ACC112 (cell line): ENCODE data around the gene AUTS2.

Experiments used
- H2AFZ ChIP-seq: fragments of 200-600 bp; sonication (generic); one replicate; pipeline ENCODE4 v1.6.0; 2017; ENCODE audit warnings: antibody characterized with exemption, low read length; ENCODE audit not compliant: unreplicated experiment
- H3K27ac ChIP-seq: fragments of 200-600 bp; sonication (generic); 2 replicates; pipeline ENCODE4 v1.5.1; 2014; ENCODE audit warnings: low read depth, mild to moderate bottlenecking, antibody characterized with exemption, low read length, moderate library complexity
- H3K27me3 ChIP-seq: fragments of 200-600 bp; sonication (generic); 2 replicates; pipeline ENCODE4 v1.6.1; 2014; ENCODE audit warnings: mild to moderate bottlenecking, antibody characterized with exemption, low read length, moderate library complexity, mixed read lengths; ENCODE audit not compliant: insufficient read depth
- H3K36me3 ChIP-seq: fragments of 200-600 bp; sonication (generic); 2 replicates; pipeline ENCODE4 v1.6.1; 2016; ENCODE audit warnings: mild to moderate bottlenecking, antibody characterized with exemption, low read length, moderate library complexity, mixed read lengths; ENCODE audit not compliant: insufficient read depth
- H3K4me1 ChIP-seq: fragments of 200-600 bp; sonication (generic); one replicate; pipeline ENCODE4 v1.6.1; 2016; ENCODE audit warnings: low read length, mixed read lengths; ENCODE audit not compliant: insufficient read depth, unreplicated experiment, control insufficient read depth
- H3K4me3 ChIP-seq: fragments of 200-600 bp; sonication (generic); 2 replicates; pipeline ENCODE4 v1.5.1; 2014; ENCODE audit warnings: mild to moderate bottlenecking, low read depth, low read length
- H3K79me2 ChIP-seq: fragments of 200-600 bp; sonication (generic); one replicate; pipeline ENCODE4 v1.6.0; 2016; ENCODE audit warnings: low read length; ENCODE audit not compliant: control insufficient read depth, unreplicated experiment, insufficient read depth

AUTS2 gene

DNA sequence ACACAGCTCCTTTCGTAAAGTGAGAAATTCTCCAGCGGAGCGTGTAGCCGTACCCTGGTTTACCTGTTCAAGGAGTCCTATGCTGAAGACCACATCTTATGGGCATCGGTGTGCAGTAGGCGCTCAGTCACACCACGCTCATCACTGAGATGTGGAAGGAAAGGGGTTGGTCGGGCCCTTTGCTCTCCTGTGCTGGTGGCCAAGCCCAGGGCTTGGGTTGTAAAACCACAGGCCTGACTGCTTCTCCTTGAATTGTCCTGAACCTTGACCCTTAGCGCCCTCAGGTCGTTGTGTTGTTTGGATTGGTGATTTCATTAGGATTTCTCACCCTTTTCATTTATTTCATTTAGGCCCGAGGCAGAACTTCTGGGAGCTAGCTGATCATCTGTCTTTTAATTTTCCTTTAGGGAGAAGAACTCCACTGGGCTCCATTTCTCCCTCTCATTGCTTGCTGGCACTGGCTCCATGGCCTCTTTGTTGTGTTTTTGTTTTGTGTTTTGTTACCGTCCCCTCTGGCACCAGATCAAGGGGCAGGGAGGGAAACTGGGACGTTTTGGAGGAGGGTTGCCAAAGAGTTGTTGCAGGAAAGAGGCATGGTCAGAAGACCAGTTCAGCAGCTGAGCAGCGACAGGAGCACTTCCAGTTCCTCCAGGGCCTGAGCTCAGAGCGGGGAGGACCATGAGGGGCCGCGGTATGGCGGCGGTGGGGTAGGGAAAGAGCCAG is 1022.2 kb downstream of the AUTS2 start:
- no peaks in the 10 kb centered on the region for H3K4me1 ChIP-seq
- H3K36me3 ChIP-seq, result no peaks in the 10 kb centered on the region
- H3K27ac ChIP-seq, result no peak overlapping the region

DNA sequence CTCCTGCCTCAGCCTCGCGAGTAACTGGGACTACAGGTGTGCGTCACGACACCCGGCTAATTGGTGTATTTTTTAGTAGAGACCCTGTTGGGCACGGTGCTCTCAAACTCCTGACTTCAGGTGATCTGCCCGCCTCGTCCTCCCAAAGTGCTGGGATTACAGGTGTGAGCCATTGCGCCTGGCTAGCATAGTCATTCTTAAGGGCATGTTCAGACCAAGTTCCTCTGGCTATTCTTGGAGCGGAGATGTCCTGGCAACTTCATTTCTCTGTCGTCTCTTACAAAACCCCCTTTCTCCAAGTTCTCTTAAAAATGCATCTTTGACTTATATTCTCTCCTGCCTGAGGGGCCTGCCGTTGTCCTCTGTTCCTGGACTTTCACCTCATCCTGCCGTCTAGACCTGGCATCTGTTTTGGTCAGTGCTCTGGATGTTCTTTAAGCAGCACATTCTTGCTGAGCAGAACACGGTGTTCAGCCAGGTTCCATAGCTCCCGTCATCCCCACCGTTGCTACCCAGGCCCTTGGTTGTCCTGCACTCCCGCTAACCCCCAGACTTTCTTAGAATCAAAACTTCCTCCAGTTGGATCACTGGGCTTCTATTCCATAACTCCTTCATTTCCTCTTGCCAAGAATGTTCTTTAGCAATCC is 1023.8 kb downstream of the AUTS2 start:
- Histone ChIP-seq H3K27me3 (no peaks in the 10 kb centered on the region), H3K4me1 (no peaks in the 10 kb centered on the region), H3K79me2 (no peaks in the 10 kb centered on the region), H3K4me3 (no peak overlapping the region), H3K36me3 (no peaks in the 10 kb centered on the region), H2AFZ (no peak overlapping the region), H3K27ac (no peak overlapping the region)

More for the DNA sequence above, 1022.2 kb downstream of the AUTS2 start:
- Histone ChIP-seq H3K4me3 (no peak overlapping the region), H2AFZ (no peak overlapping the region), H3K79me2 (no peaks in the 10 kb centered on the region), H3K27me3 (no peaks in the 10 kb centered on the region)

DNA sequence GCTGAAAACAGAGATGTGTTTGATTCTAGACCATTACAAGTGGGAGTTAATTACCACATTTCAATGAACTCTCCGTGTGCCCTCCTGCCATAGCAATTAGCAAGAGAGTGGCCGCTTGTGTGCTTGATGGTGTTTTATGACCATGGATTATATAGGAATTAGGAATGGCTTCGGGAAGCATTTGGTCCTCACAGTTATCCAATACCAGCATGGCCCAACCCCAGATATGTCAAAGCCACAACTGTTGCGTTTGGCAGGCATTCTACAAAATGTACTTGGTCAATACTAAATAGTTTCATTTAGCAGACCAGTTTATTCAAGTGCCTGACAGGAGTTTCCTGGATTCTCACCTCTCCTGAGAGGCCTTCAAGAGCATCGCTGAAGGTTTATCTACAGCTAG is 1024.7 kb downstream of the AUTS2 start:
- Histone ChIP-seq H2AFZ (no peak overlapping the region), H3K4me1 (no peaks in the 10 kb centered on the region), H3K36me3 (no peaks in the 10 kb centered on the region), H3K27me3 (no peaks in the 10 kb centered on the region), H3K4me3 (no peak overlapping the region), H3K79me2 (no peaks in the 10 kb centered on the region), H3K27ac (no peak overlapping the region)

DNA sequence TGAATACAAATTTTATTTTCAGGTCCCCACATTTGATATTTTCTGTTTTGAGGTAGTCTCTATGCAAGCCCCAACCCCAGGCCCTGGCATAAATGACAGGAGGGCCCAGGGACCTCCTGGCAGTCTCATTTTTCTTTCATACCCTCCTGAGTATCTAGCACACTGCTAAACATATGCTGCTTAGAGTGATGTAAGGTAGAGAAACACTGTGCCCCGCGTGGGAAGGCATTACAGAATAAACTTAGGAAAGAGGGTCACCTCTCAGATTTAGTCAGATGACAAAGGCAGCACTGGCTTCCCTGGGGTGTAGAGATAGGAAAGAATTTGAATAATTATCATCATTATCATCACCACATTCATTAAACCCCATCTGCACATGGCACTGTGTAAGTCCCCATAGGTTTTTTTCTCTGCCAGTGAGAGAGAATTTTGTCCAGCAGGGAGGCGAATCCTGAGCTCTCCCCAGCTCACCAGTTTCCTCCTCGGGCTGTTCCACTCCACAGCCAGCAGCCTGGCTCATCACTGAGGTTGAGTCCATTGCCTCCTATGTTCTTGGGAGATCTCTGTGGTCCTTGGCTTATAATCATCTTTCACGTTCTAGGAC is 1026.3 kb downstream of the AUTS2 start:
- Histone ChIP-seq H3K27ac (no peak overlapping the region), H3K4me3 (no peak overlapping the region), H3K79me2 (no peaks in the 10 kb centered on the region), H3K27me3 (no peaks in the 10 kb centered on the region), H3K4me1 (no peaks in the 10 kb centered on the region), H2AFZ (no peak overlapping the region), H3K36me3 (no peaks in the 10 kb centered on the region)

GRCh38 chr7:70627461-70627860 is 1029.2 kb downstream of the AUTS2 start:
- Histone ChIP-seq H3K27ac (no peak overlapping the region), H3K4me3 (no peak overlapping the region), H3K36me3 (no peaks in the 10 kb centered on the region), H3K4me1 (no peaks in the 10 kb centered on the region), H3K79me2 (no peaks in the 10 kb centered on the region), H3K27me3 (no peaks in the 10 kb centered on the region), H2AFZ (no peak overlapping the region)

- Histone ChIP-seq H3K4me3 (no peak overlapping the region), H3K79me2 (no peaks in the 10 kb centered on the region), H2AFZ (no peak overlapping the region), H3K36me3 (no peaks in the 10 kb centered on the region), H3K27me3 (no peaks in the 10 kb centered on the region), H3K27ac (no peak overlapping the region), H3K4me1 (no peaks in the 10 kb centered on the region)
Measured at GRCh38 chr7:70630440-70630817, 1032.2 kb downstream of the AUTS2 start.

DNA sequence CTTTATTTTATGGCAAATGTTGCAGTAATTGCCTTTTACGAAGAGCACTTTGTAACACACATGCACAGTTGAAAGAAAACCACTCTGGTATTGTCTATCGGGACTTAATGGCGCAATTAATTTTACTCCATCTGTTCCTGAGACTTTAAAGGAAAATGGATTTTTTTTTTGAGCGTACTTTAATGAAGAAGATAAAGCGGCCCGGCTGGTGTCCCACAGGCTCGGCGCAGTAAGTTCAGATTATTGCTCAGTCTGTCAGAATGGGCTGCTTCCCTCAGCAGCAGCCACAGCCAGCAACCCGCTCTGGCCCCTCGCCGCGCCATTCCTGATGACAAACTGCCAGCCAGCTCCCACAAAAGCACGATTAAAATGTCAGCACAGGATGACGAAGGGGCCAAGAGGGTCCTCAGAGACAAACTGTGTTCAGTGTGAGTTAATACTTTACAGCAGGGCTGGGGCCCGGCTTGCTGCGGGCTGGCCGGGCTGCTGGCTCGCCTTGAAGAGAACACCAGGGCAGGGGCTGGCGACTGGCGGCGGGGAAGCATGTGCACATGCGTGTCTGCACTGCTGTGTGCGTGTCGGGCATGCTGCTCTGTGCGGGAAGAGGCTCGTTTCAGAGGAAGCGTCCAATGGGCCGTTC is 1032.7 kb downstream of the AUTS2 start:
- Histone ChIP-seq H3K4me3 (no peak overlapping the region), H2AFZ (no peak overlapping the region), H3K4me1 (no peaks in the 10 kb centered on the region), H3K36me3 (no peaks in the 10 kb centered on the region), H3K27ac (no peak overlapping the region), H3K79me2 (no peaks in the 10 kb centered on the region), H3K27me3 (no peaks in the 10 kb centered on the region)

DNA sequence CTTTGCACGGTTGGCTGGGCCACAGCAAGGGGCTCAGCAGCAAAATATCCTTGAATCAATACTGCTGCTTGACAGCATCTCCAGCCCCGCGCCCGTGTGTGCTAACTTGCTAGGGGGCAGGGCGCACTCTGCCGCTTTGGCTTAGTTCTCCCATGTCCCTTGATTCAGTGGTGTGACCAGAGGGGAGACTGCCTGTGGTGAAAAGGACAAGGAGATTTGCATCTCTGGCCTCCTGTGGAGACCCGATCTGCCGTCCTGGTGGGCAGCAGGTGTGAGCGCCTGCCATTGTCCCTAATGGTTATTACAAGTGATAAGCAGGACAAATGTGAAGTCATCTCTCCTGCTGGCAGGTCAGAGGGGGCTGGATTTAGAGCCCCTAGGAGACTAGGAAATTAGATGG is 1033.4 kb downstream of the AUTS2 start:
- Histone ChIP-seq H3K36me3 (no peaks in the 10 kb centered on the region), H3K4me1 (no peaks in the 10 kb centered on the region), H3K27me3 (no peaks in the 10 kb centered on the region), H2AFZ (no peak overlapping the region), H3K79me2 (no peaks in the 10 kb centered on the region), H3K4me3 (no peak overlapping the region), H3K27ac (no peak overlapping the region)

DNA sequence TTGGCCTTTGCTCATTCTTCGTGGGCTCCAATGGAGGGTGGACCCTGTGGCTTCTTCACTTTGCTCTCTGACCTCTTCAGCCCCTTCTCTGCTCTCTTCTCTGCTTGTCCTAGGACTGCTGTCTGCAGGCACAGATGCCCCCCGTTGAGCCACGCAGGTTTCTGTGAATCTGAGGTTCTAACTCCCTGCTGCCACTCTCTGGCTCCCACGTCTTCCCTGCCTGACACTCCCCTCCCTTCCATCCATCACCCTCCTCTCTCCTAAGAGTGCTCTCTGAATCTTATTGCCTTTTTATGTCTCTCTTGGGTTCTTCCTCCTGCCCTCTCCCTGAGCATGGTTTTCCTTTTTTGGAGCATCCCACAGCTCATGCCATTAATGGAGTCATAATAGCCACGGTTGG is 1034.1 kb downstream of the AUTS2 start:
- Histone ChIP-seq H3K27me3 (no peaks in the 10 kb centered on the region), H3K4me3 (no peak overlapping the region), H3K79me2 (no peaks in the 10 kb centered on the region), H3K4me1 (no peaks in the 10 kb centered on the region), H2AFZ (no peak overlapping the region), H3K27ac (no peak overlapping the region), H3K36me3 (no peaks in the 10 kb centered on the region)

GRCh38 chr7:70634071-70634470 is 1035.8 kb downstream of the AUTS2 start:
- no peak overlapping the region for H3K27ac ChIP-seq
- H3K27me3 ChIP-seq, result no peaks in the 10 kb centered on the region
- no peak overlapping the region for H3K4me3 ChIP-seq
- H2AFZ ChIP-seq, result no peak overlapping the region
- H3K36me3 ChIP-seq, result no peaks in the 10 kb centered on the region
- no peaks in the 10 kb centered on the region for H3K4me1 ChIP-seq
- no peaks in the 10 kb centered on the region for H3K79me2 ChIP-seq
